ENCODE results near the gene ZBP1.

ZBP1 gene

DNA sequence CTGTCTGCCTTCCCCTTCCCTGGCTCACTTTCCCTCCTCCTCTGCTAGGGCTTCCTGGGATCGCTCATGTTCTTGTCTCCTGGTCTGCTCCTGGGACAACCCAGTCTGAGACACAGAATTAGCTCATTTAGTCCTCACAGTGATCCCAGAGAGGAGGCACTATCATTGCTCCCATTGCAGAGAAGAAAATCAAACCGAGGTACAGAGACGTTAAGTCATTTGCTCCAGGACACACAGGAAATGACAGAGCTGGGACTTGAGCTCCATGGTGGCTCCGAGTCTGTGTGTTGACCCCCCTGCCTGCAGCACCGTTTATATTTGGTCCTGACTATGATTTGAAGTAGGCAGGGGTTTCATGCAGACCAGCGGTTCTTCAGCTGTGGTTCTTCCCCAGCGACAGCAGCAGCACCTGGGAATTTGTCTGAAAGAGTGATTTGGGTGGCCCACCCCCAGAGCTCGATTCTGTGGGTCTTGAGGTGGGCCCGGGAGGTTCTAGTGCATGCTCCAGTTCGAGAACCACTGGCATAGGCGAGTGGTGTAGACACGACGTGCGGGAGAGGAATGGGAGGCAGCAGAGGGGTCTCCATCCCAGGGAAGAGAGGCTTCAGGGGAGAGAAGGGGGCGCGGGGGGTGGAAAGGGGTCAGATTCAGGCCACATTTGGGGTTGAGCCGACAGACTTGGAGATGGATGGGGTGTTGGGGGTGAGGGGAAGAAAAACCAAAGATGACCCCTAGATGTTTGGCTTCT is 34.6 kb downstream of the ZBP1 start:
- DNase-seq (ENCODE audit: low spot score): no peak

DNA sequence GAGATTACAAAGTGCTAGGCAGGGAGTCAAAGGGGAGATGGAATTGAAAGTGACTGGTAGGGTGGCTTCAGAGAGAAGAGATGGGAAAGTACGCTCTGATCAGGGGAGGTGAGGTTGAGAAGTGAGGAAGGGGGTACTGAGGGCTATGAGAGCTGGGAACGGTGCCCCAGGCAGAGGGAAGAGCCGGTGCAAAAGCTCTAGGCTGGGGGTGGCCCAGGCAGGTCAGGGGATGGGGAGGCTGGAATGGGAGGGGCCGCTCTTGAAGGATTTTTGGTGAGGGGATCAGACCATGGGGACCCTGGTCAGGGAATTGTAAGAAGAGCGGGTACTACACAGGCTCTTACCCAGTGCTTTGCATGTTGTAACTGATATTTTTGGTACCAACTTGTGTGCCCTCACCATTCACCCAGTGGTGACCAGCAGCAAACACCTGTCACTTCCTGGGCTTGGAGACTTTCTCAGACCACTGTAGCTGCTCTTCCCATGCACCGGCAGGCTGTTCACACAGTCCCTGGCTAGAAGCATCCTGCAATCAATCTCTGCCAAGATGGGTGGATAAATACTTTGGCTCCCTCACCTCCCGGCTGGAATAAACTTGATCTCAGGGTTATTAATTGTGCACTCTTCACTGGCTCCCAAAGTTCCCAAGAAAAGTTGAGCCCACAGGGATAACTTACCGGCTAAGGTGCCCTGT is 35.3 kb downstream of the ZBP1 start:
- DNase-seq (ENCODE audit: low spot score): no peak

DNA sequence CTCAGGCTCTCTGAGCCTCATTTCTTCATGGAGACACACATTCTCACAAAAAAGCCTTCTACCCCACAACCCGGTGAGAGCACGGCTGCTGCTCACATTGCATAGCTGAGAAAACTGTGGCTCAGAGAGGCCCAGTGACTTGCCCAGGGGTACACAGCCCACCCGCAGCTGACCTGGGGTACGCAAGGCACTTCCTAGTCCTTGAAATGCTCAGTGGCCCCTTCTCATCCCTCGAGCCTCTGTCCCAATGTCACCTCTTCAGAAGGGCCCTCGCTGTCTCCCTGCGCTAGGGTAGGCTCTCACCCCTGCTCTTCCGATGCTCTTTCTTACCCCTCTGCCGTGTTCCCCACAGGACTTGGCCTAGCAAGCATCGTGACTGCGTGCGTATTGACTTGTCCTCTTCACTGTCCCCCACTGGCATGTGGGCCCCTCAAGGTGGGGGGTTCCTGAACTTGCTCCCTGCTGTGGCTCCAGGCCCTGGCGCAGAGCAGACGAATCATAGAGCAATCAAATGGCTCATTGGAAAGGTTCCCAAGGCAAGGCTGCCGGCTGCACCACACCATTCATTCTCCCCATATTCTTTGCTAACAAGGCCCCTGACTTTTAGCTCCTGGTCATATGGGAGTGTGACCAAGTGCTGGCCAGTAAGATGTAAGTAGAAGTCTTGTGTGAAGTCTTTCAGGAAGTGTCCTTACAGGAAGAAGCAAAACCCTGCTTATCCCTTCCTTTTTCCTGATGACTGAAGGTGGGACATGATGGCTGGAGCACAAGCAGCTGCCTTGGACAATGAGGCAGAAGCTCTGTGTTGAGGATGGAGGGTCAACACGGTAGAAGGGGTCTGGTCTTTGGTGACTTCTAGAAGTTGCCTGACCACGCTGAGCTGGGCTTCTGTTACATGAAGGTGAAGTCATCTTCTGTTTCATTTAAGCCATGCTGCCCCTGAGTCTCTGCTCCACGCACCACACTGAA is 36.7 kb downstream of the ZBP1 start:
- no peak for DNase-seq (ENCODE audit: low spot score)

DNA sequence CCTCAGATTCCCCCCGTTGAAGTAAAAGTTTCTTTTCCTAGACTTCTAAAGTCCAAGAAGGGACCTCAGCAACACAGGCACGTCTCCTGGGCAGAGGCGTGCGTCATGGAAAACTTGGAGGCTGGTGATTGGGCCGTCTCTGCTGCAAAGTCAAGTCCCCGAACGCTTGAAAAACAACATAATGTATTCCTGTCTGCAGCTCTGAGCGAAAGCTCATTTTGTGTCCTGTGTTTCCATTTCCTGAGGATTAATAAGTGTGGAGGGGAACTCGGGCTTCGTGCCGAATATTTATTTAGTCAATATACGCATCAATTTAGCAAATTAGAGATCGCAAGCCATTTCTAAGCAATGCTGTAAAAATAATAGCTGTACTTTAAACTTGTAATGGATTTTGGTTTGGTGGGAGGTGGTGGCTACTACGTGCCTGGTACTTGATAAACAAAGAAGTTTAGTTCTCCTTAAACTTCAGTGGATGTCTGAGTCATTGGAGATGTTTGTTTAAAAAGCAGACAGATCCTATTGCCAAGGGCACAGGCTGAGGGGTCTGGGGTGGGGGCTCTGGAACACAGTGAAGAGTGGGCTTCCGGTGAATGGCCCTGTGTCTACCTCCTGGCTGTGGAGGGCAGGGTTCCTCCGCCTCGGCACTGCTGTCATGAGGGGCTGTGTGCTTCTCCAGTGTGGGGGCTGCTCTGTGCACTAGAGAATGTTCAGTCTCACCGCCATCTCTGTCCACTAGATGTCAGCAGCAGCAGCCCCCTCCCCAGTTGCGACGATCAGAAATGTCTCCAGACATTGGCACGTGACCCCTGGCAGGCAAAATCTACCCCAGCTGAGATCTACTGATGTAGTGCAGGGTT is 37.6 kb downstream of the ZBP1 start:
- peak; percentile 51 for DNase-seq (ENCODE audit: low spot score)

DNA sequence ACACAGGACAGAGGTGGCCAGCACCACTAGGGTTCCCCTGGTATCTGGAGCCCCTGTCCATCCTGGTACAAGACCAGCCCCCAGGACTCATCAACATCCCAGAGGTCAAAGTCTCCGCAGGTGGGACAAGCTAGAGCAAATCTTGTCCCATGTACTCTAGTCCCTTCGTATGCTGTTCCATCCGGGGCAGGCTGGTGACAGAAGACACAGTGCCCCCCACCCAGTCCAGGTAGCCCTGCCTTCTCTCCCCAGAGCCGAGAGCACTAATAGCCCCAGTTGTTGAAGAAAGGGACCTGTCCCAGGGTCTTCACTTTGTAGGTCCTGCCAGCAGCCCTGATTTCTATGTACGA is 38.2 kb downstream of the ZBP1 start:
- DNase-seq (ENCODE audit: low spot score): no peak

DNA sequence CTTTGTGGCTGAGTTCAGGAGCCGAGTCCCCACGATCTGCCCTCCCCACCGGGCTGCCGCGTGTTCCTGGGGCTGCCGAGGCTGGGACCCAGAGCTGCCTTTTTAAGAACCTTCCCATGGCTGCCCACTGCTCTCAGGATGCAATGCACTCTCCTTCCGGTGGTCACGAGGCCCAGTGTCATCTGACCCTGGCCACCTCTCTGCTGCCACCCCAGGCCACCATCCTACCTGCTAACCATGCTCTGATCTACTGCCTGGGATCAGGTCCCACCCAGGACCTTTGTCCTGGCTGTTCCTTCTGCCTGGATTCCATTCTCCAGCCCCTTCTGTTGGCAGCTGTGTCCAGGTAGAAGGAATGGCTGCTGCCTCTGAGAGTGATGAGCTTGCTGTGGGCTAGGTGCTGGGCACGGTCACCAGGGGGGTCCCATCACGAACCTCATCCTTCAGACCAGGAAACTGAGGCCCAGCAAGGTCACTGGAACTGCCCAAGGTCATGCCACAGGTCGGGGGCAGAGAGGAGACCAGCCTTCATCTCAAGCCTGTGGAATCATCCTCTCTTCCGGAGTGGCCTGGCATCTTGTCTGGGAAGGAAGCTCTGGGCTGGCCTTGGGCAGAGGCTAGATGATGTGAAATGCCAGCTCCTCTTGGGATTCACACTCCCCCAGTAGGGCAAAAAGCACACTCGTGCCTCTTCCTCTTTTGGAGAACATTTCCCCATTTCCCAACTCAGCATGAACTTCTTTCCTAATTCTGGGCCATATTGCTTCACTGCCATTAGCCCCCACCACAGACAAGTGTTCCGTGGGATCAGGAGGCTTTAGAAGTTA is 38.8 kb downstream of the ZBP1 start:
- DNase-seq (ENCODE audit: low spot score): no peak

DNA sequence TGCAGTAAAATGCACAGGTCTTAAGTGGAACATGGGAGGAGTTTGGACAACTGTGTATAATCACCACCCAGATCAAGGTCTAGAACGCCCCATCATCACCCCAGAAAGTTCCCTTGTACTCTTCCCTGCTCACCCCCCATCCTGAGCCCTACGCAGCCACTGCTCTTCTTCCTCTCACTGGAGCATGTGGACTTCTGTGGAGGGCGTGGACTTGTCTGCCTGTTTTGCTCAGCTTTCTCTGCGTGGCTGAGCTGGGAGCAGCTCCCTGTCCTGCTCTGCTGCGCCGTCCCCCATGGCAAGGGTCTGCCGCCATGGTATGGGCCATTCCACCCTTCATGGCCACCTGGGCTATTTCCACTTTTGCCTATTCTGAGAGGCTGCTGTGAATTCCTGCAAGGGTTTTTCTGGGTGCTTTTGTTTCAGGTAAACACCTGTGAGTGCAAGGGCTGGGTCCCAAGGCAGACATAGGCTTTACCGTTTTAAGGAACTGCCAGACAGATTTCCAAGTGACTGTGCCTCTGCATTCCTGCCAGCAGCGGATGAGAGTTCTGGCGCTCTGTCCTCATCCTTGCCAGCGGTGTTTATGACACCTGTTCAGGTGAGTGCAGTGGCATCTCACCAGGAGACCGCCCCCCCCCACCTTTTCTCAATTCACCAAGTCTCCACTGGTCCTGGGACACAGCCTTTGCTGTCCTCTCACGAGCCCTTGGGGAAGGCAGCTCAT is 39.6 kb downstream of the ZBP1 start:
- no peak for DNase-seq (ENCODE audit: low spot score)

DNA sequence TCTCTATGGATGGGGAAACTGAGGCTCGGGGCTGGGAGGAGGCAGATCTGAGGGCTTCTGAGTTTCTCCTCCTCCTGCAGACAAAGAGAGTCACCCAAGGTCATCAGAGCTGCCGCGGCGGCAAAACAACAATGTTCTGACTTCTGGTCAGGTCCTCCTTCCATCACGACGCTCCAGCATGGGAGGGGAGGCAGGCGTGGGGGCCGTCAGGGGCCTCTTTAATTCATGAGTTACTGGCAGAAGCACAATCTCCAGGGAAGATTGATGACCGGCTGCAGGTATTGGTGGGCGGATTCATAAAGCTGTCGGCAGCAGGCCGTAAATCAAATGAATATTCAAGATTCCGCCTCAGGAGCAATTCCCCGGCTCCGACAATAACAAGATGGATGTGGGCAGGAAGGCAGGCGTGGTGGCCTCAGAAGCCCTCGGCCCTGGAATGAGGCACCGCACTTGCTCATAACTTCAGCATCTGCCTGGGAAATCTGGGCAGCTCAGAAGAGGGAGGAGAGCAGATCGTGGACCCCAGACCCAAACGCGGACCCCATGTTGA is 40.3 kb downstream of the ZBP1 start:
- no peak for DNase-seq (ENCODE audit: low spot score)

DNA sequence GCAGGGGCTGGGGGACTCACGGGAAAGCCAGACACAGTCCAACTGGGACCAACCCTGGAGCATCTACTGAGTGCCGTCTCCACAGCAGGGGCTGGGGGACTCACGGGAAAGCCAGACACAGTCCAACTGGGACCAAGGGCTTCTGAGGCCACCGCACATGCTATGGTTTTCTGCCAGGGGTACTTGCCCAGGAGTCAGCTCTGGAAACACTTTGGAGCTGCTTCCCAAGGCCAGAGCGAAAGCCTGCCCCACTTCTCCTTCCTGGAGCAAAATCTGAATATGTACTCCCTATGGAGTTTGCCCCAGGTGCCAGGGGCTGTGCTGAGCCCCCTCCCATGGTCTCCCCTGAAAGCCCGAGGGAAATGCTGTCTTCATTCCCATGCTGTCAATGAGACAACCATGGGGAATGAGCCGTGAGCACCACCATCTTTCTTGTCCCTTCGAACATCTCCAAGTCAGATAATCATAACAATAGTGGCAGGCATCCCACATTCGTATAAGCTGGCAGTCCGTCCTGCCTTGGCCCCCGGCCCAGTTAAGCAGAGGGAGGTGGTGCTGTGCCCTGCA is 40.8 kb downstream of the ZBP1 start:
- DNase-seq (ENCODE audit: low spot score): no peak

DNA sequence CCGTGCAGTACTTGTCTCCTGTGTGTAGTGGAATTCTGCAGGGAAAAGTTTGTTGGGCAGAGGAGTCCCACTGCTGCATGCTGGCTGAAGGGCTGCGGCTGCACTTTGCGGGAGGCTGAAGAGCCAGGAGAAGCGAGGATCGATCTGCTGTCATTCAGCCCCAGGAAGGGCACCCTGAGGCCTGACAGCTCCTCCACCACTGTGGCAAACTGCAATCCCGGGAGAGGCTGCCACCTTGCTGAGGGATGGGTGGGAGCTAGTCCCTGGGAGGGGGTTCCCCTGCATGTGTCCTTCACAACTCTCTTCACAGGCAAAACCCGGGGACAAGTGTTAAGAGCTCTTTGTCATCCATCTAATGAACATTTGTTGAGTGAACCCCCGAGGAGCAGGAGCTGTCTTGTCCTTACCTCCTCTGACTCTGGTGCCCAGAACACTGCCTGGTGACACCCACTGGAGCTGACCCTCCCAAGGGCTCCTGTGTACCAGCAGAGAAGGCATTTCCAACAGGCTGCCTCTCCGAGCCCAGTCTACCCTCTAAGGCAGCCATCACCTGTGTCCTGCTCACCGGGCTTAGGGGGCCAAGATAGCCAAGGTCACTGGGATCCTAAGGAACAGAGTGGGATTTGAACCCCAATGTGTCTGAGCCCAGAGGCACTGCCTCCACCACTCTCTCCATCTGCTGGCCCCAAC is 41.6 kb downstream of the ZBP1 start:
- DNase-seq (ENCODE audit: low spot score): no peak

DNA sequence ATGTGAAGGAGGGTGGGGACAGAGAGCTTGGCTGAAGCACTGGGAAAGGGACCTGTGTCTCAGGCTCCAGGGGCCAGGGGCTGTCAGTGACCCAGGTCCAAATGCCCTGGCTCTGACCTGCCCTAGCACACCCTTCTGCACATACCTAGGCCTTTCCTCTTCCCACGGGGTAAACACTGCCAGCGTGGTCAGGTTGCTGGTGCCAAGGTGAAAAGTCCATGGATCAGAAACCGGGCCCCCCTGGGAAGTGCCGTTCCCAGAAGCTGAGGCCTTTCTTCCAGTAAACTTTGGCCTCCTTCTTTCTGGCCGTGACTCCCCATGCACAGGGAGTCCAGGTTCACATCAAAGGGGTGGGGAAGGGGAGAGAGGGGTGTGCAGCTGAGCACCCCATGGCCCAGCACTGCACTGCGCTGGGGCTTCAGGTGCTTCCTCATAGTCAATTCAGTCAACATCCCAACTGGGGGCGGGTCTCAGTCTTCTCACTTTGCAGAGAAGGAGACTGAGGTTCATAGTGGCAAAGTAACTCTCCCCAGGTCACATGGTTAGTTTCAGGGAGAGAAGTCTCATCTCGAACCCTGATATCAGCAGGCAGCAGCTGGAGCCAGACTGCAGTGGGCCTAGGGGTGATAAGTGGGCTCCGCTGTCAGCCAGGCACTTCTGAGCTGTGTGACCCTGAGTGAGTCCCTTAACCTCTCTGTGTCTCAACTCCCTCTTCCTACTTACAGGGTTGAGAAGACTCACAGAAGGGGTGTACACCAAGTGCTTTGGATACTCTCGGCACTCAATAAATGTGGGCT is 42.3 kb downstream of the ZBP1 start:
- DNase-seq (ENCODE audit: low spot score): no peak

DNA sequence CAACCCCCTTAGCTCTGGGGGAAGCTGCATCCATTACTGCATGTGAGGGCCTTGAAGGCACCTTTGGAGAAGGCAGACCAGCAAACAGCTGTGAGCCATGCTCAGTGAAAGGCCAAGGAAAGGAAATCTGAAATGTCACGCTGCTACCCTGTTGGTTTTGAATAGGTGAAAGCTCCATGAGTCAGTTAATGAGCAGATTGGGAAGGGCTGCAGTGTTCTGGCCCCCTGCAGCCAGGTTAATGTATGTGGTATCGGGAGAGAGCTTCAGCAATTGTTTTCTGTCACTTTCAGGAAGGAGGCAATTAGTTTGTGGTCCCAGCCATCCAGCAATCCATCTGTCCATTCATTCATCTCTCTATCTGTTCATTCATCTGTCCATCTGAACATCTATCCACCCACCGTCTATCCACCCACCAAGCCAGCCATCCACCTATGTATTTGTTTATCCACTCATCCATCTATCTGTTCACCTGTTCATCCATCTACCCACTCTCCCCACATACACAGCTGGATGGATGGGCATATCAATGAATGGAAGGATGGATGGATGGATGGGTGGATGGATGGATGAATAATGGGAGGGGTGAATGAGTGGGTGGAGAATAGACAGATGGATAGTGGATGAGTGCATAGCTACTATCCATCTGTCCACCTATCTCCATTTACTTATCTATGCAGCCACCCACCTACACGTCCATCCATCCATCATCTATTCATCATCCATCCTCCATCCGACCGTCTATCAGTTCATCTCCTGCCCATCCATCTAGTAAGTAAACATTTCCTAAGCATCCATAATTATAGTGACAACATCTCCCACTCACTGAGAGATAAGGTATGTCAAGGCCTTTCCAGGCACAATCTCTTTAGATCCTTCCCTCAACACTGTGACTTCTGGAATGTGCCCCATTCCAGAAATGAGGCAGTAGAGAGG is 43.3 kb downstream of the ZBP1 start:
- no peak for DNase-seq (ENCODE audit: low spot score)

DNA sequence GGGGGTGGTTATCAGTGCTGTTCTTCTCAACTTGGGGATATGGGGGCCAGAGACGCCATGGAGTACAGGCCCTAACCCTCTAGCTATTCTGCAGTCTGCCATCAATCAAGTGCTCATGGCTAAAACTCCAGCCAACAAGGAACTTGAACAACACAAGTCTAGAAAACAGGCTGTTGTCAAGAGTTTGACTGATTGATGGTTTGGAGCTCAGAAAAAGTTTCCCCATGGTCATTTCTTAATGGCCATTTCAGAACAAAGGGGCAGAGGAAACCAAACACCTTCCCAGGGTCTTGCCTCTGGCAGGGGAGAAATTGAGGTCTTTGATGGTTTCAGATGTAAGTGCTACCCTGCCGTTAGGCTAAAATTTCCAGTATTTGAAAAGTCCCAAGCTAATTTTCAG is 44.2 kb downstream of the ZBP1 start:
- DNase-seq (ENCODE audit: low spot score): no peak

DNA sequence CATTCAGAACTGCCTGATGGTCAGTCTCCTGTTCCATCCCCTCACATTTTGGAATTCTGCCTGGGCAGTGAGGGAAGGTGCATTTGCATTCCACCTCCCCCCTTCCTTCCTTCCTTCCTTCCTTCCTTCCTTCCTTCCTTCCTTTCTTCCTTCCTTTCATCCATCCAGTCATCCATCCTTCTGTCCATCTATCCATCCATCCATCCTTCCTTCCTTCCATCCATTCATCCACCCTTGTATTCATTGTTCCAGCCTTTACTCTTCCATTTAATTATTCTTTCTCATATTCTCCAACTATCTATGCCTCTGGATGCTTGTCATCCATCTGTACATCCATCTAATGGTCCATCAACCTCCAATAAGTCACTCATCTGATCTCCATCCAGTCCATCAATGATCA is 45.3 kb downstream of the ZBP1 start:
- no peak for DNase-seq (ENCODE audit: low spot score)

DNA sequence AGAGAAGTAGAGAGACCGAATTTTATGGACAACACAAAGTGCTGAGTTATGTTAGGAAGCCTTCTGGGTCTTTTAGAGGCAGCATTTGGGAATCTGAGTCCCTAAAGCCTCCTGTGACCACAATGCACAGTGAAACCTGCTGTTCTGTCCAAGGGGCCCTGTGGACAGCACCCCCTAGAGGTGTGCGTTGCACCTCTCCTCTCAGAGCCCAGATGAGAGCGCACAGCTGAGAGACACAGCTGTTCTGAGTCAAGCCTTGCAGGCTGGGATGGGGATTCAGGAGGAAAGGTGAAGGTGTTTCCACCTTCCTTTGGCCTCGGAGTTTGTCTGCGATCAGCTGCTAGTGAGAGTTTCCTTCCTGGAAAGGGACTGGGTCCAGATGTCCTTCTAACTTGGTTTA is 46.3 kb downstream of the ZBP1 start:
- DNase-seq (ENCODE audit: low spot score): no peak

DNA sequence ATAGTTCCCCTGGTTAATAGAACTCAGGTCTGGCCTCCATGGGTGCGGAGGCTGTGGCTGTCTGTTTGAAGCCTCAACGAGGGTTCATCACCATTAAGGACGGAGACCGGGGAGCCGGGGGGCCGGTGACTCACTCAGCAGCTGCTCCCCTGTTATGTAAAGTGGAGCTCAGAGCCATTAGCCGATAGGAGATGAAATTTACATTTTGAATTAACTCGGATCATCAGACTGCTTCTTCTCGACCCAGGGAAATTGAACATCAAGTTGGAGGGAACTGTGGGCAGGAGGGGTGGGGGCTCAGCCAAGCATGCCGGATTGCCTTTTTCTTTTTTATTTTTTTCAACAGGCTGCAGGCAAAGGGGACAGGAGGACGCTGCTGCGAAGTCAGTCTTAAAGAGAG is 47.0 kb downstream of the ZBP1 start:
- DNase-seq (ENCODE audit: low spot score): no peak
